Natural killer cell (primary cell): Measurements from ENCODE around the gene GLIS1. TPM values are rescaled to one million over a fixed set of nuclear protein-coding genes. Genes with fewer than 3 reads are reported as not detected.

Experiments
- ATAC-seq, 3 donors: fragments of 150-1000 bp in 2 of 3; fragments of 200-7000 bp in 1 of 3; cut with Tn5 transposase; 1 replicate in 1 of 3; 2 replicates in 2 of 3; pipeline ENCODE4 v1.10.0; 2021; ENCODE audit warnings: mild to moderate bottlenecking in 2 of 3, moderate library complexity in 2 of 3
- DNase-seq, 2 donors: peaks; one replicate each; pipeline versions ENCODE4 v3.0.0 to v3.0.0-alpha.2; 2013 to 2021; ENCODE audit warnings: mixed read lengths in 1 of 2
- H3K27ac ChIP-seq: one replicate; pipeline ENCODE4 v1.5.1; 2013; ENCODE audit warnings: mild to moderate bottlenecking, low read length
- H3K27me3 ChIP-seq: one replicate; pipeline ENCODE4 v1.6.1; 2013; ENCODE audit warnings: low read length; ENCODE audit not compliant: control insufficient read depth, insufficient read depth
- H3K36me3 ChIP-seq: one replicate; pipeline ENCODE4 v1.6.1; 2013; ENCODE audit warnings: low read length; ENCODE audit not compliant: control insufficient read depth, insufficient read depth
- H3K4me1 ChIP-seq: one replicate; pipeline ENCODE4 v1.6.1; 2013; ENCODE audit warnings: low read length; ENCODE audit not compliant: control insufficient read depth, insufficient read depth
- H3K4me3 ChIP-seq: one replicate; pipeline ENCODE4 v1.5.1; 2013; ENCODE audit warnings: low read length
- H3K9me3 ChIP-seq: one replicate; pipeline ENCODE4 v1.6.1; 2013; ENCODE audit warnings: low read length; ENCODE audit not compliant: control insufficient read depth, insufficient read depth
- H3K27ac Mint-ChIP-seq, 2 donors: one replicate each; pipeline ENCODE4 v1.8.0; 2022; ENCODE audit warnings: mild to moderate bottlenecking in 2 of 2, mixed read lengths in 2 of 2, moderate library complexity in 1 of 2
- H3K27me3 Mint-ChIP-seq, 2 donors: one replicate each; pipeline ENCODE4 v1.8.0; 2022; ENCODE audit warnings: low read depth in 2 of 2, mixed read lengths in 2 of 2
- H3K36me3 Mint-ChIP-seq: one replicate; pipeline ENCODE4 v1.8.0; 2022; ENCODE audit warnings: mixed read lengths
- H3K4me1 Mint-ChIP-seq, 2 donors: one replicate each; pipeline ENCODE4 v1.8.0; 2022; ENCODE audit warnings: mixed read lengths in 2 of 2
- H3K4me3 Mint-ChIP-seq: one replicate; pipeline ENCODE4 v1.8.0; 2022; ENCODE audit warnings: mild to moderate bottlenecking, moderate library complexity, mixed read lengths
- H3K9me3 Mint-ChIP-seq, 2 donors: one replicate each; pipeline ENCODE4 v1.8.0; 2022; ENCODE audit warnings: mixed read lengths in 2 of 2
- CTCF ChIP-seq: fragments of 200-600 bp; IDR thresholded peaks from one replicate; pipeline ENCODE4 v1.8.0; 2022; ENCODE audit warnings: antibody characterized with exemption
- WGBS: methylation state at CpG from one replicate; pipeline ENCODE4 v1.1.7; 2013; ENCODE audit warnings: missing lambda C conversion rate; ENCODE audit not compliant: insufficient coverage; 5-methylcytosine and 5-hydroxymethylcytosine counted together
- intact Hi-C: fragments of 100-400 bp; cut with micrococcal nuclease; formaldehyde crosslinking; loops from one replicate; pipeline ENCODE4 v1.14.2; 2022
- total RNA-seq, 4 donors: library from RNA; stranded (reverse); fragments of 120-200 nt in 1 of 4; gene quantifications; one replicate each; pipeline versions ENCODE4 v1.2.3 to v1.2.4, GENCODE V29; 2013 to 2022

The GLIS1 gene
- total RNA-seq, 3 donors from 2014 or later (not counting 1 experiment from before 2014, with no cell fraction given) = not detected

- H3K4me1 Mint-ChIP-seq = no peaks in the 10 kb centered on the region
- no peak for TF ChIP-seq CTCF
Observed at GRCh38 chr1:53733975-53734649, 4.9 kb downstream of the GLIS1 start.

GRCh38 chr1:53733447-53733931 lies 5.5 kb downstream of the GLIS1 start:
- no peaks in the 10 kb centered on the region for H3K36me3 Mint-ChIP-seq
- no peak for ATAC-seq
- intact Hi-C loops = no loop called here

More at GRCh38 chr1:53733975-53734649, 4.9 kb downstream of the GLIS1 start:
- Histone ChIP-seq H3K9me3 (no peaks in the 10 kb centered on the region), H3K27ac (no peak overlapping the region), H3K36me3 (no peaks in the 10 kb centered on the region), H3K4me1 (peaks cover 10% of the 10 kb centered on the region), H3K4me3 (no peak overlapping the region), H3K27me3 (peaks cover 9% of the 10 kb centered on the region)
- Mint-ChIP-seq H3K27ac (no peak overlapping the region), H3K27me3 (peaks cover 34 to 50% of the 10 kb centered on the region in 2 donors), H3K36me3 (no peaks in the 10 kb centered on the region), H3K9me3 (no peaks in the 10 kb centered on the region), H3K4me3 (no peak overlapping the region)
- intact Hi-C loops = no loop called here
- no peak for DNase-seq
- 94% methylated on average over 10 of the region's 10 CpGs for WGBS
- ATAC-seq = no peak

GRCh38 chr1:53732912-53733317 lies 6.0 kb downstream of the GLIS1 start:
- DNase-seq (no peak), ATAC-seq (no peak)
- no peak overlapping the region for H3K27ac ChIP-seq
- H3K4me1 ChIP-seq = peaks cover under 1% of the 10 kb centered on the region
- Mint-ChIP-seq H3K27me3 (peaks cover 34 to 50% of the 10 kb centered on the region in 2 donors), H3K4me3 (no peak overlapping the region), H3K9me3 (no peaks in the 10 kb centered on the region), H3K36me3 (no peaks in the 10 kb centered on the region), H3K4me1 (no peaks in the 10 kb centered on the region), H3K27ac (no peak overlapping the region)
- 80% methylated on average over 3 of the region's 6 CpGs for WGBS
- peaks cover 3% of the 10 kb centered on the region for H3K27me3 ChIP-seq
- no peaks in the 10 kb centered on the region for H3K36me3 ChIP-seq
- H3K9me3 ChIP-seq = no peaks in the 10 kb centered on the region
- no peak overlapping the region for H3K4me3 ChIP-seq
- no peak for TF ChIP-seq CTCF
- intact Hi-C loops = no loop called here

More at GRCh38 chr1:53733447-53733931, 5.5 kb downstream of the GLIS1 start:
- TF ChIP-seq CTCF = no peak
- Mint-ChIP-seq H3K9me3 (no peaks in the 10 kb centered on the region), H3K4me3 (no peak overlapping the region), H3K4me1 (no peaks in the 10 kb centered on the region), H3K27ac (no peak overlapping the region), H3K27me3 (peaks cover 34 to 50% of the 10 kb centered on the region in 2 donors)
- Histone ChIP-seq H3K4me1 (peaks cover 6% of the 10 kb centered on the region), H3K27me3 (peaks cover 9% of the 10 kb centered on the region), H3K27ac (no peak overlapping the region), H3K9me3 (no peaks in the 10 kb centered on the region), H3K36me3 (no peaks in the 10 kb centered on the region), H3K4me3 (no peak overlapping the region)
- DNase-seq = no peak
- 92% methylated on average over 12 of the region's 12 CpGs for WGBS
